Small intestine (tissue), 7 donors: ENCODE data around the gene TMEM273. TPM values are rescaled to one million over a fixed set of nuclear protein-coding genes. Genes with fewer than 3 reads are reported as not detected.

Source experiments
- DNase-seq, 2 donors: peaks; one replicate each; pipeline versions ENCODE4 v3.0.0 to v3.0.0-alpha.2; 2013
- FAIRE-seq: peaks from 2 replicates; lab custom pipeline; 2012; peaks lifted over from hg19 to GRCh38; lab: Jason Lieb, UNC
- H3K27ac ChIP-seq, 3 donors: one replicate each; pipeline ENCODE4 v1.5.1; 2013; ENCODE audit warnings: low read length in 2 of 3, mild to moderate bottlenecking in 2 of 3, control low read depth in 1 of 3, inconsistent platforms in 1 of 3, low read depth in 1 of 3, moderate library complexity in 1 of 3
- H3K27me3 ChIP-seq, 3 donors: one replicate each; pipeline ENCODE4 v1.6.1; 2013; ENCODE audit warnings: low read length in 3 of 3, inconsistent platforms in 1 of 3; ENCODE audit not compliant: control insufficient read depth in 3 of 3, insufficient read depth in 3 of 3
- H3K36me3 ChIP-seq, 3 donors: one replicate each; pipeline ENCODE4 v1.6.1; 2013; ENCODE audit warnings: low read length in 3 of 3, inconsistent platforms in 1 of 3, low read depth in 1 of 3, mild to moderate bottlenecking in 1 of 3, moderate library complexity in 1 of 3; ENCODE audit not compliant: control insufficient read depth in 3 of 3, insufficient read depth in 2 of 3
- H3K4me1 ChIP-seq, 3 donors: one replicate each; pipeline ENCODE4 v1.6.1; 2013; ENCODE audit warnings: low read length in 2 of 3, inconsistent platforms in 1 of 3, low read depth in 1 of 3, mild to moderate bottlenecking in 1 of 3, moderate library complexity in 1 of 3; ENCODE audit not compliant: control insufficient read depth in 3 of 3, insufficient read depth in 2 of 3
- H3K4me3 ChIP-seq, 3 donors: one replicate each; pipeline ENCODE4 v1.5.1; 2013; ENCODE audit warnings: low read length in 3 of 3, control low read depth in 1 of 3, inconsistent platforms in 1 of 3, low read depth in 1 of 3, mild to moderate bottlenecking in 1 of 3, moderate library complexity in 1 of 3
- H3K9me3 ChIP-seq, 2 donors: one replicate each; pipeline ENCODE4 v1.6.1; 2013; ENCODE audit warnings: low read depth in 1 of 2, low read length in 1 of 2; ENCODE audit not compliant: control insufficient read depth in 2 of 2, insufficient read depth in 1 of 2
- WGBS, 3 donors: extraction: QIAGEN DNeasy Blood & Tissue Kit; methylation state at CpG; one replicate each; pipeline ENCODE4 v1.1.7; 2013; 5-methylcytosine and 5-hydroxymethylcytosine counted together
- polyA plus RNA-seq, 4 donors: library from polyadenylated mRNA; stranded (reverse) in 3 of 4; unstranded in 1 of 4; fragments of 200-250 nt in 3 of 4; fragments of 120-200 nt in 1 of 4; gene quantifications; one replicate each; pipeline versions ENCODE4 v1.2.1 to v1.2.3, GENCODE V29; 2013
- donor health status: healthy with polysubstance abuse.
- donor health status: control.
- donor health status: control.
- donor health status: Bipolar disorder and iron deficiency.
- donor health status: healthy.

Gene TMEM273
- polyA plus RNA-seq, 4 donors: 1.8 to 19.9 (median 3.4) TPM

DNA sequence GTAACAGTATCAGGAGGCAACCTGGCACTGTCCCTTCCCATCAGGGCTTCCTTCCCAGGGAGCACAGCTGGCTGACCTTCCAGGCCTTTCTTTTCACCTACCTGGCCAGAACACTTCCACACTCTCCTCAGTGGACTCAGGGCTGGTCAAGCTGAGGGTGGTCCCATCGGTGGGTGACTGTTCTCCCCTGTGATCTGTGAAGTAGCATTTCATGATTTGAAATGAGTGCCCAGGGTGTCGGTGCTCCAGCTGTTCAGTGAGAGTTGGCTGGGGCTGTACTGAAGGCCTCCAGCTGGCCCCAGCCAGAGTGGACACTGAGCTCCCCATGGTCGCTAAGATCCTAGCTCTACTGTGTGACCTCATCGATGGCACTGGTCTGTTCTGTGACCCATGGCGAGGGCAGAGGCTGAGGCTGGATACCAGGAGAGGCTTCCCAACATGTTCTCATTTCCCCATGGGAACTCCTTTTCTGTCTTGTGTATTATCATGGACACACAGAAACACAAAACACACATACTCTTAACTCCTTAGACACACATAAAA is 54.4 kb downstream of the TMEM273 start, which contains the start of gene FAM170B:
TSS of gene FAM170B (minus strand) at position 316 of the 543 bp plus-strand sequence. CDS start at position 213, 103 bp downstream.
- H3K4me1 ChIP-seq: no peaks in the 10 kb centered on the region
- no peak within 1 kb of the TSS for H3K27ac ChIP-seq
- H3K36me3 ChIP-seq: no peaks in the 10 kb centered on the region
- peaks cover 0 to 3% (median 2%) of the 10 kb centered on the region in 3 donors for H3K27me3 ChIP-seq
- FAIRE-seq (no peak), DNase-seq (no peak)
- no peaks in the 10 kb centered on the region for H3K9me3 ChIP-seq
- no peak within 1 kb of the TSS for H3K4me3 ChIP-seq
- 67 to 73% (median 70%) methylated on average over 5 of the region's 5 CpGs for WGBS, 3 donors

DNA sequence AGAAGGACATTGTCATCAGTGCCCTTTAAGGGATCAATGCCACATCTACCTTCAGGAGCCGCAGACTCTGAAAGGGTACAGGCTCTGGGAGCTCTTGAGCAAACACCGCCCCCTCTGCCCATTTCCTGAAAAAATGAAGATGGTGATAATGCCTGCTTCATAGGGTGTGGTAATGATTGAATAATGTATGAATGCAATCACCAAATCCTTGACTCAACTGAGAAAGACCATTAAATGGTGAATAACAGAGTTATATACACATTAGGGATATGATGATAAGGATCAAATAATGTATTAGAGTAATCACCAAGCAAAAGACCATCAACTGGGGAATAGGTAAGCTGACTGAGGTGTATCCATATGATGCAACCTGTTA is 55.8 kb downstream of the TMEM273 start:
- FAIRE-seq (no peak), DNase-seq (no peak)
- Histone ChIP-seq H3K4me1 (no peaks in the 10 kb centered on the region), H3K27ac (no peak overlapping the region), H3K4me3 (no peak overlapping the region), H3K9me3 (no peaks in the 10 kb centered on the region), H3K36me3 (no peaks in the 10 kb centered on the region), H3K27me3 (peaks cover 0 to 8% (median 2%) of the 10 kb centered on the region in 3 donors)
- 78 to 92% (median 84%) methylated on average over 2 of the region's 2 CpGs for WGBS, 3 donors

DNA sequence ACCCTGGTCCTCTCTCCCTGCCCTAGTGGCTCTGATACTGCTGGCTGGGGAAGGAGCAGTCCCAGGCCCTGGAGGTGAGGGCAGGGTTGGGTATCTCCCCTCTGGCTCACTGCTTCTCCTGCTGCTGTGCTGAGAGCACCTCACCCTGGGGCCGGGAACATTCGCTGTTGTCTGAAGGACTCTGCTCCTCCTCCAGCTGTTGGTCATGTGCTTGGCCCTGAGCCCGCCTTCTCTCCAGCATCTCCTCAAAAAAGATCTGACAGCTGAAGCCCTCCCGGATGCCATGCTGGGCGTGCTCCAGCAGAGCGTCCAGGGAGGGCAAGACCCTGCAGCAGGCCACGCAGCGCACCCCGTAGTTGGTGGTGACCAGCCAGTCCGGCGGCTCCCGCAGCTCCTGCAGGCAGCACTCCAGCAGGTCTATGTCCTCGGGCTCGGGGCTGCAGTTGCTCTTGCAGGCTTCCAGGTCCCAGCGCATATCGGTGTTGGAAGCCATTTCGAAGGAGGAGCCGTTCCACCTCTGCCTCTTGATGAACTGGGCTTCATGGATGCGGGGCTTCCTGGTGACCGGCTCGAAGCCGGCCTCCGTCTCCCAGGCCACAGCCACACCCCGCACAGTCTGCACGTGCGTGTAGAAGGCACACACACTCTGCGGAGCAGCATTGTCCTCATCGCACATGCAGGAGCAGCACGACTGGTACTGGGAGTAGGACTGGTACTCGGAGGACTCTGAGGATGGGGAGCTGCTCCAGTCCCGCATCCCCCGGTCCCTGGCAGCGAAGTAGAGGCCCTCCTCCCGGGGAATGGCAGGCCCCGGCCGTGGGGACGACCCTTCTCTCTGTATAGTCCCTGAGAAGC is 56.5 kb downstream of the TMEM273 start:
- no peaks in the 10 kb centered on the region for H3K9me3 ChIP-seq
- WGBS, 3 donors: 73 to 84% (median 80%) methylated on average over 37 of the region's 37 CpGs
- FAIRE-seq (no peak), DNase-seq (no peak)
- H3K36me3 ChIP-seq: no peaks in the 10 kb centered on the region
- H3K4me3 ChIP-seq: no peak overlapping the region
- peaks cover 0 to 8% (median 2%) of the 10 kb centered on the region in 3 donors for H3K27me3 ChIP-seq
- no peak overlapping the region for H3K27ac ChIP-seq
- no peaks in the 10 kb centered on the region for H3K4me1 ChIP-seq

DNA sequence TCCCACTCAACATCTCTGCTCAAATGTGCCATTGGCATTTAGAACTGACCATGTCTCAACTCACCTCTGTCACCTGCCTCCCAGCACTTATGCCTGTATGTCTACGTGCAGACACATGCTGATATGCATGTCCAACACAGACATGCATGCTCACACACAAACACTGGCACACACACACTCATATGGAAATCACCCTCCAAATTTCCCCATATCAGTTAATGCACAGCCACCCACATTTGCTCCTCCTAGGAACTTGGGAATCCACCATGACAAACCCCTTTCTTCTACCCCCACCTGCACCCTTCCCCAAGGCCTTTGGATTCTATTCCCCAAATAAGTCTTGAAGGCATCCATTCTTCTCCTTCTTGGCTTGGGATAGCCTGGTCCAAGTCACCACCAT is 58.8 kb downstream of the TMEM273 start:
- no peak for FAIRE-seq
- Histone ChIP-seq H3K4me3 (no peak overlapping the region), H3K4me1 (no peaks in the 10 kb centered on the region), H3K27me3 (peaks cover 0 to 8% (median 2%) of the 10 kb centered on the region in 3 donors), H3K36me3 (no peaks in the 10 kb centered on the region), H3K27ac (no peak overlapping the region), H3K9me3 (no peaks in the 10 kb centered on the region)
- WGBS, 3 donors: 81 to 91% (median 84%) methylated on average over 1 of the region's 1 CpG
- DNase-seq: no peak

DNA sequence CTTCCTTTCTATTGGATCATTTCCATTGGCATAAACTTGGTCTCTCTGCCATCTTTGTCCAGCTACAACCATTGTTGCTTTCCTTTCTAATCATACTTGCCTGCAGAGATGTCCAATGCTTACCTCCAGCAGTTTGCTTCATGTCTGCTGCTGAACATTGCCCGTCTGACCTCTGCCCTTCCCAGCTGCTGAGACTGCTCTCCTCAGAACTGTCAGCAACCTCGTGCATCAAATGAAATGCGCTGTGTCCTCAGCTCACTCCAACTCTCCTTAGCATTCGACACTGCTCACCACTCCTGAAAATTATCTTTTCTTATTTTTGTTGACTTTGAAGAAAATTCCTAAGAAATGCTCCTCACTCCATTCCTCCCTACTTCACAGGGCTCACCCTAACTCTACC is 59.3 kb downstream of the TMEM273 start:
- Histone ChIP-seq H3K27me3 (peaks cover 0 to 8% (median 2%) of the 10 kb centered on the region in 3 donors), H3K27ac (no peak overlapping the region), H3K36me3 (no peaks in the 10 kb centered on the region), H3K9me3 (peaks cover 0 to 1% of the 10 kb centered on the region in 2 donors), H3K4me3 (no peak overlapping the region), H3K4me1 (no peaks in the 10 kb centered on the region)
- FAIRE-seq (no peak), DNase-seq (no peak)
- WGBS, 3 donors: 74 to 85% (median 77%) methylated on average over 4 of the region's 4 CpGs

DNA sequence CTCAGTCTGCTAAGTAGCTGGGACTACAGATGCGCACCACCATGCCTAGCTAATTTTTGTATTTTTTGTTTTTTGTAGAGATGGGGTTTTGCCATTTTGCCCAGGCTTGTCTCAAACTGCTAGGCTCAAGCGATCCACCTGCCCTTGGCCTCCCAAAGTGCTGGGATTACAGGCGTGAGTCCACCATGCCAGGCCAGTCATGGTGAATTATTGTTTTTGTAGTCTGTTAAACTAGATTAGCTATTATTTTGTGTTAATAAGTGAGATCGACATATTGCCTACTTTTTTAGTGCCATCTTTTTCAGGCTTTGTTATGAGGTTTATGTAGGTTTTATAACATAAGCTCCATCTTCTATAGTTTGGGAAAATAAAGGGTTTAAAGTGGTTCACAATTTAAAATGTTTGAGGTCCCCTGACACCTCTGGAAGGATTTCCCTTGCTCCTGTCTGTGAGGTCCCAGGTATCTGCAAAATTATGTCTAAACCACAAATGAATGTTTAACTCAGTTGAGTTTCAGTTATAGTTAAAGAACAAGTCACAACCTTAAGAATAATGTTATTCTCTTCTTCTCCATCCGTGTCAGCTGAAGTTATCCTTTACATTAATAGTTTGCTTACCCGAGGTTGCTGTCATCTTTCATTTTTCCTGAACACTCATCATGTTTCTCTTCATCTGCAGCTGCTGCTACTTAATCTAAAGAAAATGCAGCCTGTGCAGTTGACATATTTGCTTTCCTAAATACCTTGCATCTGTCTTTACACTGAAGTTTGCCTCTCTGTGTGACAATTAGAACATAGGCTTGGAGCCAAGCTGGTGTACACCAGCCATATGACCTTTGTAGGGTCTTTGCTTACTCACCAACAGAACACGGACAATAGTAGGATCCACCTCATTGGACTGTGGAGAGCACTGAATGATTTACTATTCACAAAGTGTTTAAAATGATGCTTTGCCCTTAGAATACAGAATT is 63.9 kb downstream of the TMEM273 start:
- H3K9me3 ChIP-seq: peaks cover 0 to 3% of the 10 kb centered on the region in 2 donors
- no peaks in the 10 kb centered on the region for H3K36me3 ChIP-seq
- no peaks in the 10 kb centered on the region for H3K4me1 ChIP-seq
- H3K4me3 ChIP-seq: no peak overlapping the region
- peaks cover 0 to 5% (median 2%) of the 10 kb centered on the region in 3 donors for H3K27me3 ChIP-seq
- FAIRE-seq (no peak), DNase-seq (no peak)
- no peak overlapping the region for H3K27ac ChIP-seq
- WGBS, 3 donors: 86 to 90% (median 87%) methylated on average over 7 of the region's 7 CpGs

DNA sequence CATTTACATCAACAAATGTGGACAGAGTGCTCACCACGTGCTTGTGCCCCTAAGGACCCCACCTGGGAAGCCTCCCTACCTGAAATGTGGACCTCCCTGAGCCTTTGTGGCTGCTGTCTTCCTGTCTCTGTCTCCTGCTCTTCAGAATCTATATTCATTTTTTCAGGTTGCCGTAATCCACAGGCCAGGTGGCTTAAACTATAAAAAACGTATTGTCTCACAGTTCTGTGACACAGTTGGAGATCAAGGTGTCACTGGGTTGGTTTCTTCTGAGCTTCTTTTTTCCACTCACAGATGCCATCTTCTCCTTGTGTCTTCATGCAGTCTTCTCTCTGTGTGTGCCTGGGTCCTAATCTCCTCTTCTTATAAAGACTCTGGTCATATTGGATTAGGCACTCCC is 67.3 kb downstream of the TMEM273 start:
- Histone ChIP-seq H3K4me1 (no peaks in the 10 kb centered on the region), H3K9me3 (peaks cover 0 to 3% of the 10 kb centered on the region in 2 donors), H3K27ac (no peak overlapping the region), H3K36me3 (no peaks in the 10 kb centered on the region), H3K27me3 (peaks cover 0 to 6% (median 2%) of the 10 kb centered on the region in 3 donors), H3K4me3 (no peak overlapping the region)
- WGBS, 3 donors: 49 to 74% (median 58%) methylated on average over 3 of the region's 3 CpGs
- FAIRE-seq (no peak), DNase-seq (no peak)

DNA sequence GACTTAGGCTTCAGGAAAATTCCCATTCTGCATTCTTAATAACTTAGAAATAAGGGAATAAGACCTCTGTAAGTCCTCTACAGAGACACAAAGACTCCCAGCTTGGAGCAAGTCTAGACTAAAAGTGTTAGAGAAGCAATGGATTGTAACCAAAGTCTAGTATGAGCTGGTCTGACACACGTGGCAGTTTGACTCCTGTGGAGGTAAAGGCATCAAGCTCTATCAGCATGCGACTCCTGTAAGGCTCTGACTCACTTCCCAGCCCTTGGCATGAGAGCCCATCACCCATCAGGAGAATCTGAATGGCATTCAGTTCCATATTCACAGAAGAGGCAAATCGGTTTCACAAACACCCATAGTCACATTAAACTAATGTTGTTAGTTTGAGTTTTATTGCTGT is 68.4 kb downstream of the TMEM273 start:
- FAIRE-seq: no peak
- WGBS, 3 donors: 35 to 57% (median 39%) methylated on average over 3 of the region's 3 CpGs
- H3K27me3 ChIP-seq: peaks cover 3 to 13% (median 10%) of the 10 kb centered on the region in 3 donors

More for the DNA sequence above, 68.4 kb downstream of the TMEM273 start:
- H3K27ac ChIP-seq: no peak overlapping the region
- H3K4me1 ChIP-seq: no peaks in the 10 kb centered on the region
- DNase-seq: no peak
- no peak overlapping the region for H3K4me3 ChIP-seq
- peaks cover 0 to 3% of the 10 kb centered on the region in 2 donors for H3K9me3 ChIP-seq
- H3K36me3 ChIP-seq: no peaks in the 10 kb centered on the region
